HEK293T (cell line): ENCODE measurements around the gene SERPINA6.

Source experiments
- CTCF ChIA-PET: fragments of 350-600 bp; formaldehyde crosslinking; extraction: SDS; loops from one replicate; lab custom pipeline; 2021; ENCODE audit warnings: antibody characterized with exemption, inconsistent platforms; lab: Yijun Ruan, JAX
- POLR2A ChIA-PET: fragments of 350-600 bp; formaldehyde crosslinking; extraction: SDS; loops from one replicate; lab custom pipeline; 2020; ENCODE audit warnings: antibody characterized with exemption, inconsistent platforms; lab: Yijun Ruan, JAX
- DNase-seq: peaks from one replicate; pipeline ENCODE4 v3.0.0; 2012; ENCODE audit warnings: mixed read lengths; ENCODE audit errors: extremely low spot score
- ARNT ChIP-seq: fragments of 450-650 bp; IDR thresholded peaks from 2 replicates; pipeline ENCODE4 v1.6.1; 2017; ENCODE audit warnings: mild to moderate bottlenecking
- BHLHE40 ChIP-seq: fragments of 450-650 bp; IDR thresholded peaks from 2 replicates; pipeline ENCODE4 v1.6.1; 2016; ENCODE audit warnings: mild to moderate bottlenecking, moderate library complexity, borderline replicate concordance
- CTBP1 ChIP-seq: fragments of 450-650 bp; IDR thresholded peaks from 2 replicates; pipeline ENCODE4 v1.6.1; 2016; ENCODE audit warnings: borderline replicate concordance
- ELF4 ChIP-seq: fragments of 450-650 bp; IDR thresholded peaks from 2 replicates; pipeline ENCODE4 v1.6.1; 2017; ENCODE audit warnings: antibody characterized with exemption
- FOXA1 ChIP-seq: fragments of 450-650 bp; IDR thresholded peaks from 2 replicates; pipeline ENCODE4 v1.6.1; 2016; ENCODE audit warnings: mild to moderate bottlenecking
- FOXK2 ChIP-seq: fragments of 450-650 bp; IDR thresholded peaks from 2 replicates; pipeline ENCODE4 v1.6.1; 2016; ENCODE audit warnings: mild to moderate bottlenecking
- FOXM1 ChIP-seq: fragments of 450-650 bp; IDR thresholded peaks from 2 replicates; pipeline ENCODE4 v1.6.1; 2017; ENCODE audit warnings: mild to moderate bottlenecking, borderline replicate concordance
- HDGF ChIP-seq: fragments of 450-650 bp; IDR thresholded peaks from 2 replicates; pipeline ENCODE4 v1.6.1; 2017; ENCODE audit warnings: antibody characterized with exemption, borderline replicate concordance
- L3MBTL2 ChIP-seq: fragments of 450-650 bp; conservative IDR thresholded peaks from 2 replicates; pipeline ENCODE4 v1.6.1; 2016; ENCODE audit warnings: mild to moderate bottlenecking
- LEF1 ChIP-seq: fragments of 450-650 bp; IDR thresholded peaks from 2 replicates; pipeline ENCODE4 v1.6.1; 2017; ENCODE audit warnings: mild to moderate bottlenecking, borderline replicate concordance
- NFRKB ChIP-seq: fragments of 450-650 bp; IDR thresholded peaks from 2 replicates; pipeline ENCODE4 v1.6.1; 2016; ENCODE audit warnings: mild to moderate bottlenecking, moderate library complexity
- PKNOX1 ChIP-seq: fragments of 450-650 bp; IDR thresholded peaks from 2 replicates; pipeline ENCODE4 v1.6.1; 2016
- SP1 ChIP-seq: fragments of 450-650 bp; IDR thresholded peaks from 2 replicates; pipeline ENCODE4 v1.6.1; 2017
- SUZ12 ChIP-seq: fragments of 450-650 bp; IDR thresholded peaks from 2 replicates; pipeline ENCODE4 v1.6.1; 2016; ENCODE audit warnings: mild to moderate bottlenecking
- TARDBP ChIP-seq: fragments of 450-650 bp; IDR thresholded peaks from 2 replicates; pipeline ENCODE4 v1.6.1; 2016
- ZNF384 ChIP-seq: fragments of 450-650 bp; IDR thresholded peaks from 2 replicates; pipeline ENCODE4 v1.6.1; 2016

The SERPINA6 gene

GRCh38 chr14:94310248-94310647 is 12.9 kb downstream of the SERPINA6 start:
- ChIA-PET POLR2A (no interaction called here), CTCF (no interaction called here)
- DNase-seq, result peak; percentile 0
- TF ChIP-seq SP1 (no peak), LEF1 (no peak), CTBP1 (no peak), ZNF384 (no peak), ELF4 (no peak), PKNOX1 (no peak), HDGF (no peak), ARNT (no peak), BHLHE40 (no peak), FOXK2 (no peak), FOXM1 (no peak), SUZ12 (no peak), TARDBP (no peak), L3MBTL2 (no peak), NFRKB (no peak), FOXA1 (no peak)

GRCh38 chr14:94309721-94310120 is 13.4 kb downstream of the SERPINA6 start:
- no peak for TF ChIP-seq BHLHE40
- TF ChIP-seq TARDBP, result no peak
- TF ChIP-seq CTBP1, result no peak
- TF ChIP-seq FOXA1, result no peak
- no peak for TF ChIP-seq L3MBTL2
- TF ChIP-seq FOXM1, result no peak
- no peak for TF ChIP-seq SUZ12
- TF ChIP-seq ELF4, result no peak
- no peak for TF ChIP-seq SP1
- TF ChIP-seq PKNOX1, result no peak
- ChIA-PET POLR2A (no interaction called here), CTCF (no interaction called here)
- DNase-seq, result peak; percentile 0

GRCh38 chr14:94307410-94307992 is 15.6 kb downstream of the SERPINA6 start:
- CTCF ChIA-PET, result interaction anchor here (1.7 kb wide), 1 partner anchor 13 kb away, joined by 3 read pairs; no protein-coding TSS in a partner anchor
- POLR2A ChIA-PET, result no interaction called here
- TF ChIP-seq ELF4 (no peak), ZNF384 (no peak), ARNT (no peak), CTBP1 (no peak), LEF1 (no peak), TARDBP (no peak), SUZ12 (no peak), FOXA1 (no peak), L3MBTL2 (no peak), FOXK2 (no peak), PKNOX1 (no peak), HDGF (no peak), FOXM1 (no peak), SP1 (no peak), BHLHE40 (no peak), NFRKB (no peak)
- peak; percentile 26 for DNase-seq

GRCh38 chr14:94306047-94306978 is 16.8 kb downstream of the SERPINA6 start:
- ChIA-PET POLR2A (no interaction called here), CTCF (no interaction called here)
- no peak for DNase-seq
- TF ChIP-seq L3MBTL2 (no peak), SP1 (no peak), ELF4 (no peak), FOXK2 (no peak), ZNF384 (no peak), NFRKB (no peak), SUZ12 (no peak), FOXA1 (no peak), FOXM1 (no peak), ARNT (no peak), LEF1 (no peak), CTBP1 (no peak), HDGF (no peak), PKNOX1 (no peak), TARDBP (no peak), BHLHE40 (no peak)
